Stimulated activated CD4-positive, alpha-beta T cell treated with anti-CD3 and anti-CD28 coated beads, TNF-alpha, amount 100 ng/mL, for 1 hour (primary cell): ENCODE data around the gene ATP1B3.
"Not testable (repeated sequence)": the region's sequence is repeated elsewhere in the genome, so short reads cannot be mapped to it uniquely, and the experiment has no call there.

Source experiments
- DNase-seq, 3 donors: peaks; one replicate each; pipeline ENCODE4 v3.0.0-alpha.2; 2020; ENCODE audit warnings: low read depth in 3 of 3, low spot score in 1 of 3

Gene ATP1B3

GRCh38 chr3:141860086-141860669 is 16.3 kb upstream of the ATP1B3 start:
- no peak for DNase-seq

- no peak for DNase-seq
Measured at GRCh38 chr3:141860766-141861513, 15.5 kb upstream of the ATP1B3 start.

GRCh38 chr3:141862279-141862816 is 14.1 kb upstream of the ATP1B3 start:
- no peak for DNase-seq

- no peak for DNase-seq
Measured at GRCh38 chr3:141863491-141863890, 13.0 kb upstream of the ATP1B3 start.

GRCh38 chr3:141864281-141864970 is 12.0 kb upstream of the ATP1B3 start:
- no peak for DNase-seq

- no peak for DNase-seq
Measured at GRCh38 chr3:141865101-141865500, 11.3 kb upstream of the ATP1B3 start.

GRCh38 chr3:141870091-141870687 is 6.3 kb upstream of the ATP1B3 start:
- DNase-seq = no peak

- peak; percentile 57 to 72 (median 57) for DNase-seq
Measured at GRCh38 chr3:141875374-141875892, 1.0 kb upstream of the ATP1B3 start.

GRCh38 chr3:141875893-141876380 is 506 bp upstream of the ATP1B3 start:
- peak in 2 of 3 donors; percentile 42 to 45 for DNase-seq

- DNase-seq = peak in 2 of 3 donors; percentile 24 to 43
Measured at GRCh38 chr3:141876891-141877621, 613 bp downstream of the ATP1B3 start.

- DNase-seq = no peak
Measured at GRCh38 chr3:141877911-141878310, 1.5 kb downstream of the ATP1B3 start.

GRCh38 chr3:141878326-141878725 is 1.9 kb downstream of the ATP1B3 start:
- no peak for DNase-seq

GRCh38 chr3:141878817-141879216 is 2.4 kb downstream of the ATP1B3 start:
- DNase-seq = no peak

GRCh38 chr3:141881702-141882101 is 5.3 kb downstream of the ATP1B3 start:
- no peak for DNase-seq

GRCh38 chr3:141887051-141887450 is 10.6 kb downstream of the ATP1B3 start:
- no peak for DNase-seq

GRCh38 chr3:141888548-141888947 is 12.1 kb downstream of the ATP1B3 start:
- DNase-seq = not testable (repeated sequence)

GRCh38 chr3:141894524-141895176 is 18.2 kb downstream of the ATP1B3 start:
- no peak for DNase-seq

- DNase-seq = no peak
Measured at GRCh38 chr3:141895731-141896130, 19.3 kb downstream of the ATP1B3 start.

- DNase-seq = no peak
Measured at GRCh38 chr3:141898908-141899307, 22.5 kb downstream of the ATP1B3 start.

- DNase-seq = no peak
Measured at GRCh38 chr3:141900343-141900742, 23.9 kb downstream of the ATP1B3 start.
